ENCODE results near the gene CLASP1.

The CLASP1 gene

GRCh38 chr2:121417826-121418225, 231.4 kb downstream of the CLASP1 start:
- Histone ChIP-seq H3K27me3 (ENCODE audit: insufficient read depth, poor library complexity, severe bottlenecking) (no peaks in the 10 kb centered on the region), H3K4me3 (replicated peaks; ENCODE audit: insufficient read depth, low read length) (no peak overlapping the region), H3K27ac (replicated peaks) (no peak overlapping the region)
- DNase-seq (ENCODE audit: low read depth in 1 of 2, low spot score in 1 of 2): no peak
- no peak for TF ChIP-seq SPI1 (IDR thresholded peaks at IDR 0.05; ENCODE audit: borderline replicate concordance, low read depth)
- no peak for TF ChIP-seq REST (IDR thresholded peaks at IDR 0.05; ENCODE audit: insufficient replicate concordance, low read depth)
- TF ChIP-seq CTCF (IDR thresholded peaks at IDR 0.05; ENCODE audit: insufficient read depth, low read length): no peak
- no peak for TF ChIP-seq POLR2AphosphoS5 (IDR thresholded peaks at IDR 0.05; ENCODE audit: low read depth)
- TF ChIP-seq GABPA (IDR thresholded peaks at IDR 0.05; ENCODE audit: low read depth): no peak

DNA sequence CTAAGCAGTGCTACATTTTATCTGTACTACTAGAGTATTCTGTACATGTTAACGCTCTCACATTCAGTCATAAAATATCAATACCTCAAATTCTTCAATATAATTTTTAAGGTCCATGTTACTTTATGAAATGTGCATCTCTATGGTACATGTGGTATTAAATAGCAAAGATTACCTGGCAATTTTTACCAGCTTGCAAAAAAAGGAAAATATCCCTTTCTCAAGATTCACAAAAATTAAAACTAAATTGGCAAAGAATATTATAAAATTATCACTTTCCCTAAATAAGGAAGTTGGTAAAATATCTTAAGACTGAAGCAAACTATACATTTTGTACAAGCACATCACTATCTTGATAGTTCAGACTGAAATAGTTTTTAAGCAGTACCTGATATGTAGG, 233.5 kb downstream of the CLASP1 start:
- TF ChIP-seq REST (IDR thresholded peaks at IDR 0.05; ENCODE audit: insufficient replicate concordance, low read depth) (no peak), CTCF (IDR thresholded peaks at IDR 0.05; ENCODE audit: insufficient read depth, low read length) (no peak), POLR2AphosphoS5 (IDR thresholded peaks at IDR 0.05; ENCODE audit: low read depth) (no peak), SPI1 (IDR thresholded peaks at IDR 0.05; ENCODE audit: borderline replicate concordance, low read depth) (no peak), GABPA (IDR thresholded peaks at IDR 0.05; ENCODE audit: low read depth) (no peak)
- H3K4me3 ChIP-seq (replicated peaks; ENCODE audit: insufficient read depth, low read length): no peak overlapping the region
- DNase-seq (ENCODE audit: low read depth in 1 of 2, low spot score in 1 of 2): no peak
- H3K27ac ChIP-seq (replicated peaks): no peak overlapping the region
- no peaks in the 10 kb centered on the region for H3K27me3 ChIP-seq (ENCODE audit: insufficient read depth, poor library complexity, severe bottlenecking)

GRCh38 chr2:121412349-121412748, 236.9 kb downstream of the CLASP1 start:
- no peak for DNase-seq (ENCODE audit: low read depth in 1 of 2, low spot score in 1 of 2)
- Histone ChIP-seq H3K27ac (replicated peaks) (no peak overlapping the region), H3K27me3 (ENCODE audit: insufficient read depth, poor library complexity, severe bottlenecking) (no peaks in the 10 kb centered on the region), H3K4me3 (replicated peaks; ENCODE audit: insufficient read depth, low read length) (no peak overlapping the region)
- TF ChIP-seq CTCF (IDR thresholded peaks at IDR 0.05; ENCODE audit: insufficient read depth, low read length) (no peak), SPI1 (IDR thresholded peaks at IDR 0.05; ENCODE audit: borderline replicate concordance, low read depth) (no peak), GABPA (IDR thresholded peaks at IDR 0.05; ENCODE audit: low read depth) (no peak), POLR2AphosphoS5 (IDR thresholded peaks at IDR 0.05; ENCODE audit: low read depth) (no peak), REST (IDR thresholded peaks at IDR 0.05; ENCODE audit: insufficient replicate concordance, low read depth) (no peak)

Measured in HL-60 (cell line).